HG03139 (cell line): ENCODE data around the gene CBR3.
"Not testable (repeated sequence)": the region's sequence is repeated elsewhere in the genome, so short reads cannot be mapped to it uniquely, and the experiment has no call there.

Experiments
- ATAC-seq: cut with Tn5 transposase; IDR thresholded peaks from one replicate; pipeline ENCODE4 v1.9.1; 2021; ENCODE audit not compliant: unreplicated experiment

The CBR3 gene

GRCh38 chr21:36117286-36117741 is 17.6 kb upstream of the CBR3 start:
- ATAC-seq, result no peak

GRCh38 chr21:36120304-36120888 is 14.5 kb upstream of the CBR3 start:
- ATAC-seq, result no peak

GRCh38 chr21:36122977-36123376 is 11.9 kb upstream of the CBR3 start:
- no peak for ATAC-seq

- ATAC-seq, result no peak
Measured at GRCh38 chr21:36124395-36124794, 10.5 kb upstream of the CBR3 start.

GRCh38 chr21:36125512-36126207 is 9.2 kb upstream of the CBR3 start:
- no peak for ATAC-seq

- ATAC-seq, result no peak
Measured at GRCh38 chr21:36126208-36126565, 8.7 kb upstream of the CBR3 start.

GRCh38 chr21:36126621-36127110 is 8.2 kb upstream of the CBR3 start:
- ATAC-seq, result no peak

GRCh38 chr21:36127250-36127904 is 7.5 kb upstream of the CBR3 start:
- no peak for ATAC-seq

GRCh38 chr21:36127977-36128376 is 6.9 kb upstream of the CBR3 start:
- no peak for ATAC-seq

GRCh38 chr21:36129219-36129618 is 5.7 kb upstream of the CBR3 start:
- ATAC-seq, result no peak

- ATAC-seq, result not testable (repeated sequence)
Measured at GRCh38 chr21:36130414-36130762, 4.5 kb upstream of the CBR3 start.

- ATAC-seq, result not testable (repeated sequence)
Measured at GRCh38 chr21:36130839-36131238, 4.0 kb upstream of the CBR3 start.

GRCh38 chr21:36132696-36133095 is 2.2 kb upstream of the CBR3 start:
- ATAC-seq, result no peak

- no peak for ATAC-seq
Measured at GRCh38 chr21:36135391-36136102, 668 bp downstream of the CBR3 start.

GRCh38 chr21:36139791-36140190 is 4.9 kb downstream of the CBR3 start:
- ATAC-seq, result not testable (repeated sequence)

- peak; percentile 86 for ATAC-seq
Measured at GRCh38 chr21:36141513-36141925, 6.6 kb downstream of the CBR3 start.

- ATAC-seq, result not testable (repeated sequence)
Measured at GRCh38 chr21:36144233-36144632, 9.4 kb downstream of the CBR3 start.

- no peak for ATAC-seq
Measured at GRCh38 chr21:36145259-36145658, 10.4 kb downstream of the CBR3 start.

GRCh38 chr21:36147911-36148310 is 13.0 kb downstream of the CBR3 start:
- ATAC-seq, result no peak

GRCh38 chr21:36148886-36149285 is 14.0 kb downstream of the CBR3 start:
- ATAC-seq, result no peak
